NOMO-1 treated with dmso at 0.1 percent for 144 hours (cell line): Measurements from ENCODE around the gene FBXO24.

Source experiments
- DNase-seq: peaks from one replicate; lab custom pipeline; 2025; ENCODE audit not compliant: unreplicated experiment; lab: John Stamatoyannopoulos, UW

Gene FBXO24

GRCh38 chr7:100573691-100574361 is 12.3 kb upstream of the FBXO24 start, which contains the start of gene SAP25:
Gene SAP25 (minus strand): TSS chr7:100573900. CDS start chr7:100573742, 158 bp downstream.
- DNase-seq = no peak

- no peak for DNase-seq
These were observed 11.5 kb upstream of the FBXO24 start for GRCh38 chr7:100574362-100575205.

- no peak for DNase-seq
These were observed 10.9 kb upstream of the FBXO24 start for GRCh38 chr7:100575206-100575631.

GRCh38 chr7:100575746-100576383 is 10.3 kb upstream of the FBXO24 start:
- no peak for DNase-seq

- DNase-seq = no peak
These were observed 9.6 kb upstream of the FBXO24 start for GRCh38 chr7:100576384-100576993.

- no peak for DNase-seq
These were observed 9.0 kb upstream of the FBXO24 start for GRCh38 chr7:100577103-100577502.

- DNase-seq = no peak
These were observed 8.6 kb upstream of the FBXO24 start for GRCh38 chr7:100577507-100577906.

- no peak for DNase-seq
These were observed 7.6 kb upstream of the FBXO24 start for GRCh38 chr7:100578246-100579183.

- DNase-seq = no peak
These were observed 5.5 kb upstream of the FBXO24 start for GRCh38 chr7:100580466-100581283.

- DNase-seq = no peak
These were observed 4.0 kb upstream of the FBXO24 start for GRCh38 chr7:100582041-100582579.

- no peak for DNase-seq
These were observed 3.5 kb upstream of the FBXO24 start for GRCh38 chr7:100582650-100583049.

- DNase-seq = peak; percentile 98
These were observed 2.7 kb upstream of the FBXO24 start for GRCh38 chr7:100583132-100584053.

GRCh38 chr7:100584054-100584682 is 2.0 kb upstream of the FBXO24 start:
- peak; percentile 94 for DNase-seq

- DNase-seq = no peak
These were observed 1.2 kb upstream of the FBXO24 start for GRCh38 chr7:100584683-100585510.

GRCh38 chr7:100585511-100586265 is 440 bp upstream of the FBXO24 start, which contains the start of gene LRCH4:
Gene LRCH4 (minus strand): TSS chr7:100586129. CDS start chr7:100586100, 29 bp downstream.
- DNase-seq = no peak

GRCh38 chr7:100588438-100588837 is 2.3 kb downstream of the FBXO24 start:
- DNase-seq = no peak
